Measurements from ENCODE around the gene APEX1. TPM values are rescaled to one million over a fixed set of nuclear protein-coding genes. Genes with fewer than 3 reads are reported as not detected.

Gene APEX1
- total and polyA plus RNA-seq, 2 experiments from 2014 or later = 89.8 to 124 TPM

GRCh38 chr14:20460458-20461224 is 5.6 kb downstream of the APEX1 start:
- in situ Hi-C loops (cut with MboI) = no loop called here
- DNase-seq = peak; percentile 20

GRCh38 chr14:20461225-20462141 is 6.5 kb downstream of the APEX1 start, which contains the start of gene PIP4P1:
PIP4P1 (minus strand) TSS chr14:20461434; CDS start chr14:20461325, 109 bp downstream.
- TF ChIP-seq EZH2phosphoT487 (IDR thresholded peaks at IDR 0.05; ENCODE audit: insufficient read depth, low read depth) (no peak), EZH2 (IDR thresholded peaks at IDR 0.05; ENCODE audit: insufficient read depth, poor library complexity, severe bottlenecking) (no peak)
- in situ Hi-C loops (cut with MboI) = no loop called here
- peaks cover 20% of the 10 kb centered on the region for H3F3A ChIP-seq (ENCODE audit: insufficient read depth)

More at GRCh38 chr14:20460458-20461224, 5.6 kb downstream of the APEX1 start:
- H3K9me3 ChIP-seq (ENCODE audit: low read depth) = no peaks in the 10 kb centered on the region
- H3K9me2 ChIP-seq (ENCODE audit: insufficient read depth) = no peaks in the 10 kb centered on the region
- 4% methylated on average over 20 to 31 of the region's 32 CpGs for WGBS, 2 experiments (ENCODE audit: low coverage in 1 of 2, low lambda C conversion rate in 2 of 2, missing lambda C conversion rate in 2 of 2)
- H2AFZ ChIP-seq = peak overlapping the region; percentile 43
- TF ChIP-seq EZH2phosphoT487 (IDR thresholded peaks at IDR 0.05; ENCODE audit: insufficient read depth, low read depth) (no peak), EZH2 (IDR thresholded peaks at IDR 0.05; ENCODE audit: insufficient read depth, poor library complexity, severe bottlenecking) (no peak)
- no peaks in the 10 kb centered on the region for H3K27me3 ChIP-seq (replicated peaks; ENCODE audit: insufficient read depth)
- peaks cover 18% of the 10 kb centered on the region; the same call in 1 of the 2 replicates for H3K36me3 ChIP-seq (ENCODE audit: low read depth)
- H4K20me1 ChIP-seq (ENCODE audit: insufficient read depth) = no peaks in the 10 kb centered on the region
- peak overlapping the region; percentile 68 for H3K27ac ChIP-seq
- peak overlapping the region; percentile 90 for H3K9ac ChIP-seq
- peak overlapping the region; percentile 85 for H3K4me2 ChIP-seq (ENCODE audit: unreplicated experiment)
- H3K79me2 ChIP-seq (ENCODE audit: insufficient read depth) = peaks cover 54% of the 10 kb centered on the region
- H3K4me3 ChIP-seq = peak overlapping the region; percentile 88
- H3F3A ChIP-seq (ENCODE audit: insufficient read depth) = peaks cover 28% of the 10 kb centered on the region
- peaks cover 22% of the 10 kb centered on the region for H3K4me1 ChIP-seq (ENCODE audit: insufficient read depth)

GRCh38 chr14:20468764-20469241 is 13.8 kb downstream of the APEX1 start:
- Histone ChIP-seq H3F3A (ENCODE audit: insufficient read depth) (peaks cover 10% of the 10 kb centered on the region; the same call in 1 of the 2 replicates), H3K27me3 (replicated peaks; ENCODE audit: insufficient read depth) (no peaks in the 10 kb centered on the region), H3K4me1 (ENCODE audit: insufficient read depth) (no peaks in the 10 kb centered on the region), H3K36me3 (ENCODE audit: low read depth) (peaks cover 8% of the 10 kb centered on the region), H3K9me3 (ENCODE audit: low read depth) (no peaks in the 10 kb centered on the region), H3K27ac (peak overlapping the region; percentile 85), H3K4me2 (ENCODE audit: unreplicated experiment) (peak overlapping the region; percentile 95), H2AFZ (peak overlapping the region; percentile 98), H4K20me1 (ENCODE audit: insufficient read depth) (no peaks in the 10 kb centered on the region), H3K9me2 (ENCODE audit: insufficient read depth) (no peaks in the 10 kb centered on the region), H3K4me3 (peak overlapping the region; percentile 93), H3K79me2 (ENCODE audit: insufficient read depth) (peaks cover 41% of the 10 kb centered on the region), H3K9ac (peak overlapping the region; percentile 94)
- DNase-seq = peak; percentile 49
- TF ChIP-seq EZH2 (IDR thresholded peaks at IDR 0.05; ENCODE audit: insufficient read depth, poor library complexity, severe bottlenecking) (no peak), EZH2phosphoT487 (IDR thresholded peaks at IDR 0.05; ENCODE audit: insufficient read depth, low read depth) (no peak)
- WGBS, 2 experiments (ENCODE audit: low coverage in 1 of 2, low lambda C conversion rate in 2 of 2, missing lambda C conversion rate in 2 of 2) = 20 to 22% methylated on average over 16 of the region's 16 CpGs
- in situ Hi-C loops (cut with MboI) = no loop called here

More at GRCh38 chr14:20461225-20462141, 6.5 kb downstream of the APEX1 start, which contains the start of gene PIP4P1:
- H4K20me1 ChIP-seq (ENCODE audit: insufficient read depth) = no peaks in the 10 kb centered on the region
- DNase-seq = peak; percentile 100
- H3K9ac ChIP-seq = peak within 1 kb of the TSS; percentile 90
- no peaks in the 10 kb centered on the region for H3K27me3 ChIP-seq (replicated peaks; ENCODE audit: insufficient read depth)
- WGBS, 2 experiments (ENCODE audit: low coverage in 1 of 2, low lambda C conversion rate in 2 of 2, missing lambda C conversion rate in 2 of 2) = 1% methylated on average over 45 to 56 of the region's 67 CpGs
- H3K4me3 ChIP-seq = peak within 1 kb of the TSS; percentile 88
- peaks cover 46% of the 10 kb centered on the region for H3K79me2 ChIP-seq (ENCODE audit: insufficient read depth)
- H3K36me3 ChIP-seq (ENCODE audit: low read depth) = peaks cover 14% of the 10 kb centered on the region; the same call in 1 of the 2 replicates
- H3K4me2 ChIP-seq (ENCODE audit: unreplicated experiment) = peak within 1 kb of the TSS; percentile 85
- H3K27ac ChIP-seq = peak within 1 kb of the TSS; percentile 82
- peaks cover 19% of the 10 kb centered on the region for H3K4me1 ChIP-seq (ENCODE audit: insufficient read depth)
- no peaks in the 10 kb centered on the region for H3K9me2 ChIP-seq (ENCODE audit: insufficient read depth)
- H2AFZ ChIP-seq = peak within 1 kb of the TSS; percentile 85
- no peaks in the 10 kb centered on the region for H3K9me3 ChIP-seq (ENCODE audit: low read depth)

Data from GM23248 (cell line).